HG03060 (cell line): ENCODE measurements around the gene POLR2J2.
"Not testable (repeated sequence)": the region's sequence is repeated elsewhere in the genome, so short reads cannot be mapped to it uniquely, and the experiment has no call there.

Experiments
- ATAC-seq: cut with Tn5 transposase; IDR thresholded peaks from one replicate; pipeline ENCODE4 v1.9.1; 2021; ENCODE audit warnings: low read depth, moderate number of reproducible peaks; ENCODE audit not compliant: unreplicated experiment

The POLR2J2 gene

DNA sequence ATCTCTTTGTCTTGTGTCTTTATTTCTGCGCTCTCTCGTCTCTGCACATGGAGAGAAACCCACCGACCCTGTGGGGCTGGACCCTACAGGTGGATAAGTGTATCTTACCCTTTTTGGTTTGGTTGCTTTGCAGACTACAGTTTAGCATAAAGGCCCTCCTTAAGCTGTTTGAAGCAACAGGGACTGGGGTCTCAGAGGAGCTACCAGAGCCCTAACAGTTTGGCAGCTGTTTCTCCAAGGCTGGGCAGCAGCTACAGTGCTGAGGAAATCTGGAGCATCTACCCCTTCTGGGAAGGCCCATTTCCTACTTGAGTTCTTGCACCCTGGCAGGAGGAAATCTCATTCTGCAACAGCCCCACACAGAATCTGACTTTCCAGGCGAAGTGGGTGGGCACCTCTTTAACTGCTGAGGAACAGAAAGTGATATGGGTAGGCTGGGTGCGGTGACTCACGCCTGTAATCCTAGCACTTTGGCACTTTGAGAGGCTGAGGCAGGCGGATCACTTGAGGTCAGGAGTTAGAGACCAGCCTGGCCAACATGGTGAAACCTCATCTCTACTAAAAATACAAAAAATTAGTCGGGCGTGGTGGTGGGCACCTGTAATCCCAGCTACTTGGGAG is 2.1 kb upstream of the POLR2J2 start:
- not testable (repeated sequence) for ATAC-seq

DNA sequence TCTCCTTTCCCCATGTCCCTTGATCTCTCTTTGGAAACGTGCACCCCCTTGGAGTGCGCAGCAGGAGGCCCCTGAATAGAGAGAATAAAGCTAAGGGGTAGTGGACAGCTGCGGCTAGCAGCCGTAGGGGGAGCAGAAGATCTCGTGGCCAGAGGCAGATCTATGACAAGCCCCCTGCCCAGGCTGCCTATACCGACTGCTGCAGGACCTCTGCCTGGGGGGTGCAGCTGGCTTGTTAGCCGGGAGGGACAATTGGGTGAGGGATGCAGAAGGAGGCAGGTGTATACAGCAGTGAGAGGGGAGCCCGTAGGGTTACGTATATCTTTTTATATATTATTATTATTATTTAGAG is 469 bp upstream of the POLR2J2 start:
- peak; percentile 31 for ATAC-seq

DNA sequence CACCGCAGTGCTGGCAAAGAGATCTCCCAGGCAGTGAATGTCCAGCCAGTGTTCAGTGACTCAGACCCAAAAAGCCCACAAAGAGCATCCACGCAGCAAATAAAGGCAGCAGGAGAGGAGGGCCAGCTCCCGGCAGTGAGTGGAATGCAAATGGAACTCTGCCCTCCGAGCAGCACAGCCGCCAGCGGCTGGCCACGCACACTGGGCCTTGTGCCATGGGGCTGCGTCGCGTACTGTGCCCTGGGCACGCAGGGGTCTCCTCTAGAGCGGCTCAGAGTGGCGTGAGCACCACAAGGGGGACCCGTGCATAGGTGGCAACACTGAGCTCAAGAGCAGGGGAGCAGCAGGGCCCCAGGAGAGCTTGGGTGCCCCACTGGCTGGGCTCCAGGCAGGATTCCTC is 3.9 kb downstream of the POLR2J2 start:
- ATAC-seq: not testable (repeated sequence)

DNA sequence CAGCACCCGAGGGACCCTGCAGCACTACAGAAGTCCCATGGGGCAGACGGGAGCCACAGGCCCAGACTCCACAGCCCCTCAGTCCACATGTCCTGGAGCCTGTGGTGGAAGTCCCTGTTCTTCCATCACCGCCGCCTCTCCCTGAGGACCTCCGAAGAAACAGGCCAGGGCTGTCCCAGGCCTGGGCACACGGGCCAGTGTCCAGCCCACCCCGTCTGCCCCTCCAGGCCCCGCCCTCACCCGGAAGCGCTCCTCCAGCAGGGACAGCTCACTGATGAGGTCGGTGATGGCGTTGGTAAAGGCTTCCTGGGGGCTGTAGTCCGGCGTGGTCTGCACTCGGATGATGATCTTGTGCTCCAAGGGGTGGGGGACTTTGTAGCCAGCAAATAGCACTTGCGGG is 4.6 kb downstream of the POLR2J2 start:
- not testable (repeated sequence) for ATAC-seq

DNA sequence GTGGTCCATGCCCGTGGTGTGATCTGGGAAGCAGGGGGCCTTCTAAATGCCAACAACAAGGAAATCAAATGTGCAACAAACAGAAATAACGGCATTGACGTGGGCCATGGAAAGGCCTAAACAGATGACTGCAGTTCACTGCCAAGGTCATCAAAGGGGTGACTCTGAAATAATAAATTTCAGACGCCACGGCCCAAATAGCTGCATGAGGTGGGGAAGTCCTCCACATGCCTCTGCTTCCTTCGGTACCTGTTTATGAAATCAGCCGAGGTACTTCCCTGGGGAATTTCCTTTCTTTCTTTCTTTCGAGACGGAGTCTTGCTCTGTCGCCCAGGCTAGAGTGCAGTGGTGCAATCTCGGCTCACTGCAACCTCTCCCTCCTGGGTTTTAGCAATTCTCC is 6.7 kb downstream of the POLR2J2 start:
- ATAC-seq: not testable (repeated sequence)

DNA sequence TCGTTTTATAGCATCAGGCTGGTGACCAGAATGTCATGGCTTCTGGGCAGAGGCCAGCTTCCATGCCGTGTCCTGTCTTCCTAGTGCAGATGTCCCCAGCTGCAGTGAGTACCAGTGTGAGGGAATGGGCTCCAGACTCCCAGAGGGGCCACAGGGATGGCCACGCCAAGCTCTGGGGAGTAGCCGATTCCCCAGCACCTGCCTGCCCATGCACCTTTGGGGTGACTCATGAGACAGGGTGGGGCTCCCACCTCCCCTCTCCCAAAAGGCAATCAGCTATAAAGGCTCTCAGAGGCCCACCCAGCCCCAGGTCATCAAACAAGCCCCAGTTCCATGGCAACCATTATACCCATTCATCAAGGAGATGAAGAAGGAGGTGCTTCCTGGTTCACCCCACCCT is 21.5 kb downstream of the POLR2J2 start, which contains the start of gene SPDYE2B:
Gene SPDYE2B, plus strand, starts transcription at position 396 of the 400 bp plus-strand sequence. CDS start 2,030 bp downstream, outside the sequence.
- ATAC-seq: not testable (repeated sequence)

DNA sequence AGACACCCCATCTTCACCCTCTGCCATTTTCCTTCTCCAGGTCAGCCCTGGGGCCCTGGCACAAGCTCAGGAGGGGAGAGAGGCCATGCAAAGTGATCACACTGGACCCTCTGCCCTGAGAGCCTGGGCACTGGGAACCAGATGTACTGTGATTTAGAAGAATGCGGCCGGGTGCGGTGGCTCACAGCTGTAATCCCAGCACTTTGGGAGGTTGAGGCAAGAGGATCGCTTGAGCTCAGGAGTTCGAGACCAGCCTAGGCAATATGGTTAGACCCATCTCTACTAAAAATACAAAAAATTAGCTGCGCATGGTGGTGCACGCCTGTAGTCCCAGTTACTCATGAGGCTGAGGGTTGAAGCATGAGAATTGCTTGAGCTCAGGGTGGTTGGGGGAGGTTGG is 23.6 kb downstream of the POLR2J2 start:
- not testable (repeated sequence) for ATAC-seq

DNA sequence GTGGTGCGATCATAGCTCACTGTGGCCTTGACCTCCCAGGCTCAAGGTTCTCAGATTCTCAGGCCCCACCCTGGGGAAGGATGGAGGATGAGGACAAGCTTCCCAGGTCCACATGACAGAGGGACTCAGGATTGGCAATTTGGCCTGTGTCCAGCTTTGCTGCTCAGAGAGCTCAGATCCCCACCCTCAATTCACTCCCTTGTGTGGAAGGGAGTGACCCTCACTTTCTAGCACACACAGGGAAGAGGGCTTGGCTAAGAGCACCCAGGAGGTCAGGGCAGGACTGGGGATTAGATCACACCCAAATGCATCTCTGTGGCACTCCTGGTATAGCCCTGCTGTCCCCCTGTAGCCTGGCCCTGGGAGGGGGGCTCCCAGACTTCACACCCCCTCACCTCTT is 28.1 kb downstream of the POLR2J2 start:
- not testable (repeated sequence) for ATAC-seq

DNA sequence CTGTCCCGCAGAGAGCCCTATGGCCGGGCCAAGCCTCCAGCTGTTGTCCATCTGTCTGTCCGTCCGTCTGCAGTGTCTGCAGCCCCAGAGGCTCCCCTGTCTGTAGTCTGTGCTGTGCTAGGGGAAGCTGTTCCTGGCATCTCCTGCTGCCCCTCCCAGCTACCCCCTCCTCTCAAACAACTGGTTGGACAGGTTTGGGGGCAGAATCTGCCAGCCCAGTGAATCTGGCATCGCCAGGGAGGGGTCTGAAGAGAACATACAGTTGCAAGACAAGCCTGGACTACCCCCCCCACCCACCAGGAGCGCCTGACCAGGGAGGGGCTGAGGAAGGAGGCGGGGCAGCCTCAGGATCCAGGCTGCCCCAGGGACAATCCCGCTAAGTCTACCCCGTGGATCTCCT is 28.8 kb downstream of the POLR2J2 start, which contains the start of gene UPK3BL1:
Gene UPK3BL1, minus strand, starts transcription at position 101 of the 400 bp plus-strand sequence. Its CDS starts 50 bp downstream, at position 51.
- not testable (repeated sequence) for ATAC-seq

DNA sequence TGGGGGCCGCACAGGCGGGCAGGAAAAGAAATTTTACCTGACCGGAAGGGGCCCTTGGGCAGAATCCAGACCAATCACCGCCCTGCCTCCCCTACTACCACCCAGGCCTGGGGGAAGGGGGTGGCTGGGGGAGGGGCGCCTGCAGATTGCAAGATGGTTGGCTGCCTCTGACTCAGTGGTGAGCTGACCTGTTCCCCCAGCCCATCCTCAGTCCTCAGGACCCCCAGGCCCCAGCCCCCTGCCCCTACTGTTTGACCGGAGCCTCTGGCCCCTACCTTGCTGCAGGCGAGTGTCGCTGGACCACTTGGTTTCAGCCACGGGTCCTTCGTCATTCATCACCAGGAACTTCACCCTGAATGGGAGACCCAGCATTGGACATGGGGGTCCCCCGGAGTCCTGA is 32.6 kb downstream of the POLR2J2 start:
- ATAC-seq: not testable (repeated sequence)

DNA sequence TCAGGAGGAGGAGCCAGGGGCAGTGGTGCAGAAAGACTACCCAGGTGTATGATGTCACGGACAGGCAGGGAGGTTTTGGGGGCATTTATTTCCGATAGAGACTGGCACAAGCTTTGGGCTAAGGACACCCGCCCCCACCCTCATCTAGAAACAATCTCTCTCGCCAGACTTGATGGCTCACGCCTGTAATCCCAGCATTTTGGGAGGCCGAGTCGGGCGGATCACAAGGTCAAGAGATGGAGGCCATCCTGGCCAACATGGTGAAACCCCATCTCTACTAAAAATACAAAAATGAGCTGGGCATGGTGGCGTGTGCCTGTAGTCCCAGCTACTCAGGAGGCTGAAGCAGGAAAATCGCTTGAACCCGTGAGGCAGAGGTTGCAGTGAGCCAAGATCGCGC is 34.5 kb downstream of the POLR2J2 start:
- not testable (repeated sequence) for ATAC-seq

DNA sequence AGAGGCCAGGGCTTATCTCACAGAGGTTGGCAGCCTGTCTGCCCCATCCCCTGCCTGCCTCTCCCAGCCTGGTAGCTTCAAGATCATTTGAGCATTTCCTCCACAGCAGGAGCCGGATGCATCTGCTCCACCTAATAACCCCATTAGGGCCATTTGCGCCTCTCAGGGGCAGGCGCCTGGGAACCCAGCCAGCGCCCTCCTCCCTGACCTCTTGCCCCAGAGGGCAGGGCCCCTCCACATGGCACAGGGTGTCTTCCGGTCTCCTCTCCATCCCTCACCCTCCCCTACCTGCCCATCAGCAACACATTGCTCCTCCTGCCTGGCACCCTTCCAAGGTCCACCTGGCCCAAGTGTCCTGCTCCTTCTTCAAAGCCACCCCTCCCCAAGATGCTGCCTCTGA is 36.1 kb downstream of the POLR2J2 start:
- not testable (repeated sequence) for ATAC-seq

DNA sequence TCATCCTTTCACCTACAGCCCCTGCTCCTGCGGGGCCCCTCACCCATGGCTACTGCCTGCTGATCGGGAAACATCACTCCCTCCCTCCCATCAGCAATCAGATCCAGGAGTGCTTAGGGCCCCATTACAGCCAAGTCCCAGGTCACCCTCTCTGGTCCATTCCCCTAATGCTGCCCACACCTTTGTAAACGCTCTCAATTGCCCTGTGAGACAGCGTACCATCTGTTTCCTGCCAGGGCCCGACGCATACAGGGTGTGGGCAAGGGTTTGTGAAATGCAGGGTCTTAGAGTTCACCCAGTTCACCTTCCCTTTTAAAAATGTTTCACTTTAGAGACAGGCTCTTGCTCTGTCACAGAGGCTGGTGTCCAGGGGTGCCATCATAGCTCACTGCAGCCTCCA is 37.2 kb downstream of the POLR2J2 start:
- not testable (repeated sequence) for ATAC-seq

DNA sequence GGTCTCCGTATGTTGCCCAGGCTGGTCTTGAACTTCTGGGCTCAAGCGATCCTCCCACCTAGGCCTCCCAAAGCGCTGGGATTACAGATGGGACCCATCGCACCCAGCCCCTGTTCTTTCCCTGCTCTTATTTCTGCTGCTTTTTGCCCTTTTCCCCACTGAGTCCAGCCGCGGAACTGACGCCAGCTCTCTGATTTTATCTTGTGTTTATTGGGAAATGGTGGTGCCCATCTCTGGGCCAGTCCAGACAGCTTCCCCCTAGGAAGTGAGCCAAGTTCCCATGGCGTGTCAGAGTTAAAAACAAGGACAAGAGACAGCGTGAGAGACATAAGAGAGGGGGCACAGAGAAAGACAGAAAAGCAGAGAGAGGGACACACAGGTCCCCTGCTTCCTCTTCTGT is 40.8 kb downstream of the POLR2J2 start:
- ATAC-seq: not testable (repeated sequence)

DNA sequence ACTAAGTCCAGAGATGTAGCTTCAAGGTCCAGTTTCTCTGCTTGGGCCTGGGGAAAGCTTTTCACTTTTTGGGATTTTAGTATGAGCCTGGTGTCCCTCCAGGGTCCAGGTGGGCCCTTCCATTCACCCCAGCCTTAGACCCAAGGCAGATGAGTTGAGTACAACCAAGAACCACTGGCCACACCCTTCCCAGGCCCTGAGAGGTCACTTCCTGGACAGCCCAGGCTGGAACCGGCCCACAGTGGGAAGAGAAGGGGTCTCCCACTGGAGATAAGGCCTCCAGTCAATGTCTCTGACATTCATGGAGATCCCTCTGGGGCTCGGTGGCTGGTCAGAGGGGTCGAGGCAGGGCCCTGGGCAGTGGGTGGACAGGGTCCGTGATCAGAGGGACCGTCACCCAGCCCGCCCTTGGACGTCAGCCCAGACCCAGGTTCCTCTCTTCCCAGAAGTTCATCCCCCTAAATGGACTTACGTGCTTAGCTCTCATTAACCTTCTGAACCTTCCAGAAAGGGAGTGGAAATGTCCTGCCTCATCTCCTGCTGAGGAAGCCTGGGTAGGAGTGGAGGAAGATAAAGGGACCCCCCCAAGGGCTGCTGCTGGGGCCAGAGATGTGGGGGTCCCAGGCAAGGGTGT is 44.1 kb downstream of the POLR2J2 start:
- ATAC-seq: not testable (repeated sequence)

DNA sequence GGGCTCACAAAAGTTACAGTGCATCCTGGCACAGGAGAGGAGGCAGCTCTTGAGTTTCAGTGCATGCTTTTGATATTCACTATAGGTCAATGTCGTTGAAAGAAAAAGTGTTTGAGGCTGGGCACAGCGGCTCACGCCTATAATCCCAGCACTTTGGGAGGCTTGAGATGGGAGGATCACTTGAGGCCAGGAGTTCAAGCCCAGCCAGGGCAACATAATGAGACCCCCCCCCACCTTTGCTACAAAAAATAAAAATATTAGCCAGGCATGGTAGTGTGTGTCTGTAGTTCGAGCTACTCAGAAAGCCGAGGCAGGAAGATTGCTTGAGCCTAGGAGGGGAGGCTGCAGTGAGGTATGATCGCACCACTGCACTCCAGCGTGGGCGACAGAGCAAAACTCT is 53.3 kb downstream of the POLR2J2 start:
- not testable (repeated sequence) for ATAC-seq

DNA sequence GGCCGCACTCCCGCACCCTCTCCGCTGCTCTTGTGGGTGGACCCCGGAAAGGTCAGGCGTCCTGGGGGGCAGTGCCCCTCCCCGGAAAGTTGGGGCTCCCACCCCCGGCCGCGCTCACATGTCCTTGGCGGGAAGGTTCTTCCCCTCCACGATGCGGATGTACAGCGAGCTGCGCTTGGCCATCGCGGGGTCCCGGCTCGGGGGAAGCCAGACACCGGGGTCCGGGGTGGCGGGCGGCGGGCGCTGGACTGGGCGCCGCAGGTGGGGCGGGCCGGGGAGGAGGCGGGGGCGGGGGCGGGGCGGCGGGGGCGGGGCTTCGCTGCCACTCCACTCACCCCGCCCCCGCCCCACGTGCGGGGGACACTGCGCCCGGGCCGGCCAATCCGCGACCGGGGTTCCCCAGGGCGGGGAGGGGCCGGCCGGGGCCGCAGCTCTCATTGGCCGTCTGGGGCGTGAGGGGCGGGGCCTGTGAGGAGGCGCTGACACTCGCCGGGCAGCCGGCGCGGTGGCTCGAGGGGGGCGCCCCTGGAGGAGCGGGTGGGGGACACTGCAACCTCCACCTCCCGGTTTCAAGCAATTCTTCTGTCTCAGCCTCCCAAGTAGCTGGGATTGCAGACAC is 54.8 kb downstream of the POLR2J2 start, which contains the start of gene RASA4:
Gene RASA4, minus strand, starts transcription at position 250 of the 619 bp plus-strand sequence. Its CDS starts 67 bp downstream, at position 183.
- not testable (repeated sequence) for ATAC-seq
